Activated T-helper 9 cell treated with anti-CD3 and anti-CD28 coated beads, Interleukin-2, amount 50 U/mL, for 16 hours (primary cell): ENCODE measurements around the gene MEAK7.
A peak's percentile ranks its signal among the peaks of the same experiment; 100 is the strongest.
"Not testable (repeated sequence)": the region's sequence is repeated elsewhere in the genome, so short reads cannot be mapped to it uniquely, and the experiment has no call there.

ENCODE experiments used
- DNase-seq: peaks from one replicate; pipeline ENCODE4 v3.0.0-alpha.2; 2020; ENCODE audit warnings: low read depth

The MEAK7 gene

GRCh38 chr16:84532855-84533486 lies 28.5 kb upstream of the MEAK7 start:
- no peak for DNase-seq

DNA sequence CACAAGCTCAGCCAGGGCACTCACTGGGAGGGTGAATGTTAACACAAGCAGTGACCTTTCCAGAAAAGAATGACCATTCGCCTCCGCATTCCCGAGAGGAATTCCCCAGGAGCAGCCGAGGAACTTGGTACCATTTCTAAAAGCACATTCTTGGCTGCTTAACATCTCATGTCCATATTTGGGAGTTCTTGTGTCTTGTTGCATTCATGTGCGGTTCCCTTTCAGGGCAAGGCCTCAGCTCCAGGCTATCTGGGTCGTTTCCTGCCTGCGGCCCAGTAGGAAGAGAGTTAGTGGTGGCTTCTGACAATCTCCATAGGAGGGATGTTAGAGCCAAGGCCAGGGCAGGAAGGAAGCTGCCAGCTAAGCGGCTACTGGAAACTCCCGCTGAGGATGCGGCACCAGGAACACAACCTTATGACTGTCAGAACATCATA lies 27.8 kb upstream of the MEAK7 start:
- DNase-seq, result no peak

DNA sequence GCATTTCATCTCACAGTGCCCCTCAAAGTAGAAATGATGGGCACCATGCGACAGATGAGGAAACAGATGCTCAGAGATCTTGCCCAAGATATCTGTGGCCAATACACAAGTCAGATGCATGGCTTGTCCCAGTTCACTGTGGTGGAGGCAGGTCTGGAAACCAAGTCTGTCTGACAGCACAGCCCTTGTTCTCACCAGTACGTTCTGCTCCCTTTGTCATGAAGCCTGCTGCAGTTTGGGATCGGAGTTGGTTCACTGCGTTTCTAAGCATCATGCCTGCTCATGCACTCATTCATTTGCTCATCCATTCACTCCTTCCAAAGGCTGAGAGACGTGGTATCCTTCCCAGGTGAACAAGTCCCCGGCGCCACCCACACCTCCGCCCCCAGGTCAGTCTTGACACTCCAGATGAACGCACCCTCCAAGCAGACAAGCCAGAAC lies 27.2 kb upstream of the MEAK7 start:
- no peak for DNase-seq

DNA sequence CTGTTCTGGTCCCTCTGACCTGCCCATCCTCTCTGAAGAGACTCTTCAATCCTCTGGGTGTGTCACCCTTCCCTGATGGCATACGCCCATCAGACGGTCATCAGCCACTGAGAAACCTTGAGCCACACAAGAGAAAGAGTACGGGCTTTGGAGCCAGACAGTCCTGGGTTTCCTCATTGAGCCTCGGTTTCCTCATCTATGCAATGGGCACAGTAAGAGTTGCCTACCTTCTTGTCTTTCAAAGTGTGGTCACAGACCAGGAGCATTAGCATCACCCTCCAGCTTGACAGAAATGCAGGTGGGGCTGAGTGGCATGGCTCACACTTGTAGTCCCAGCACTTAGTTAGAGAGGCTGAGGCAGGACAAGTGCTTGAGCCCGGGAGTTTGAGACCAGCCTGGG lies 26.1 kb upstream of the MEAK7 start:
- no peak for DNase-seq

DNA sequence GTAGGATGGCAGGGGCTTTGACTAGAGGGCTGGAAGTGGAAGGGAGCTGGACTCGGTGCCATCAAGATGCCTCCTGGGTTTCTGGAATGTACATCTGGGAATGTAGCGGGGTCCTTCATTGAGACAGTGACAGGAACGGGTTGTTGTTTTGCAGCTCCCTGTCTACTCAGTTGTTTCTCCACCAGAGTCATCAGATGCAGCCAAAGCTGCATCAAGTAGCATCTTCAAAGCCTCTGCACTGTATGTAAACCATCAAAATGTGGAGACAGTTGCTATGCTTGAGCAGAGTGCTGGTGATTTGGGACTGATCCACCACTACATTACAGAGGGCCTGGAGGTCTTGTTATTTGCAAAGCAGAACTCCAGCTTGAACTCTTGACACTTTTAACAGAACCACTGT lies 25.1 kb upstream of the MEAK7 start:
- DNase-seq, result no peak

GRCh38 chr16:84528322-84528721 lies 23.9 kb upstream of the MEAK7 start:
- no peak for DNase-seq

DNA sequence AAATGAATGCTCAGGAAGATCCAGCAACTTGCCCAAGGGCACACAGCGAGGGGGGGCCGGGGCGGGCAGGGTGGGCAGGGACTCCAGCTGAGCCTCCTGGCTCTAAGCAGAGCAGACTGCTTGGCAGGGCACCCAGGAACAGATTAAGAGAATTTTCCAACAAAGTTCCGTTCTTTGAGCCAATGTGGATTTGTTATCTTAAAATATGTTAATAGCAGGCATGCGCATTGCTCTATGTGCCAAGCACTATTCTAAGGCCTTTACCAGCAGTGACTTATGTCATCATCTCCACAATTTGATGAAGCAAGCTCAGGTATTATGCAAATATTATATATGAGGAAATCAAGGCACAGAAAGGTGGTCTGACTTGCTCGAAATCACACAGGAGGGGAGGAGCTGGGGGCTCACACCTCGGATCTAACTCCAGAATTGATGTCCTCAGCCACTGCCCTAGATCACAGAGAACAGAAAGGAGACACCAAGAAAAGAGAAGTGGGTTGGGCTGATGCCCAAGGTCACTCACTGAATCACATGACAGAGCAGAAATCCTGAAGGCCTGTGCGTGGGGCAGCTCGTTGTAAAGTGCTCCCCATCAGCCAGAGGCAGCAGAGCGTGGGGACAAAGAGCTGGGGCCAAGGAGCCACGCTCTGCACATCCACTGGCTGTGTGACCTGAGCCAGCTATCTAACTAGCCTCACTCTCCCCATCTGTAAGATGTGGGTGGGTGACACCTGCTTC lies 23.2 kb upstream of the MEAK7 start:
- no peak for DNase-seq

DNA sequence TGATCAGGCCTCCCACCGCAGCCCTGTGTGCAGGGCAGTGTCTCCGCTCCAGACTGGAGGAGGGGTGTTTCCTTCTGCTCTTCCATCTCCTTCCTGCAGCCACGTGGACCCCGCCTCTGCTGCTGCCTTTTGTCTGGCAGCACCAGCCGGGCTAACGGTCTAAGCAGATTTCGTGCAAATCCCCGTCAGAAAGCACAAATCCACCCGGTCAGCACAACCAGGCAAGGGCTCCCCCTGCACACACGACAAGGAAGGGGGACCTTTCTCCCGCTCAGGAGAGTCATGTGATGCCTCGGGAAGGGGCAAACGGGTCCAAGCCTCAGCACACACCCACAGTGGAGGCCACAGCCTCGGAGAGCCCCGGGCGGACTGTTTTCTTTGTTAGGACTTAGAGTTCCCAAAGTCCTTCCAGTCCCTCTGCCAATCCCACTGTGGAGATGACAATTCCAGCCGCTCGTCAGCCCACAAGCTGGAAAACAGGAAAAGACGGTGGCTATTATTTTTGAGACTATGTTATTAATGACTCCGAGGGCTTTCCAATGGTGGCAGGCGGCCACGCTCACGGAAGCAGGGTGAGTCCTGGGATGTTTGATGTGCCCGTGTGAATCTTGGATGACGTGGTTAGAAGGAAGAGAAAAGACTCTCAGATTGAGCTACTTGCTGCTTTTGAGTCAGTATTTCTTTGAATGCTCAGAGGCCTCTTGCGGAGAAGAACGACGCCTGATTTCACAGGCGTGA lies 22.5 kb upstream of the MEAK7 start:
- no peak for DNase-seq

- not testable (repeated sequence) for DNase-seq
Measured at GRCh38 chr16:84524941-84525581, 20.6 kb upstream of the MEAK7 start.

DNA sequence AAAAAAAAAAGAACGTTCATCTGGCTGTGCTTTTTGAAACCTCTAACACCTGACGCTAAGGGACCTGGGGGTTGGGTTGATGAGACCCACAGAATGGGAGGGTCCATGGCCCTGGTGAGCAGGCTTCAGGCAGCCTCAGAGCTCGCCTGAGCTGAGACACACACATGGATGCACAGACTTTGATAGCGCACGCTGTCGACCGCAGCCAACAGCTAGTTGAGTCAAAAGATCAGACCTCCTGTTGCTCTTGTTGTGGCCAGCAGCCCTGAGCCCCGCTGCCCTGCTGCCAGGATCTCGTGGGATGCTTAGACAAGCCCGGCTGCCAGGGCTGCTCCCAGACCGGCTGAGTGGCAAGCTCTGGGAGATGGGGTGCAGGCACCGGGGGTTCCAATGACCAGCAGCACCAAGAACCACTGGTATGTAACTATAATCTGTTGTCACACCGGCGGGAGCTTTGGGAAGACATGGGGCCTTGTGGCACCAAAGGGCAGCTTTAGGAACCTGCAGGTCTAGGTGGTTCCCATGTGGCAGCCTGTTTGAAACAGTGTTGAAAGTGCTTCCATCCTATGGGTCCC lies 20.0 kb upstream of the MEAK7 start:
- DNase-seq, result no peak

GRCh38 chr16:84521497-84521770 lies 17.0 kb upstream of the MEAK7 start:
- DNase-seq, result no peak

DNA sequence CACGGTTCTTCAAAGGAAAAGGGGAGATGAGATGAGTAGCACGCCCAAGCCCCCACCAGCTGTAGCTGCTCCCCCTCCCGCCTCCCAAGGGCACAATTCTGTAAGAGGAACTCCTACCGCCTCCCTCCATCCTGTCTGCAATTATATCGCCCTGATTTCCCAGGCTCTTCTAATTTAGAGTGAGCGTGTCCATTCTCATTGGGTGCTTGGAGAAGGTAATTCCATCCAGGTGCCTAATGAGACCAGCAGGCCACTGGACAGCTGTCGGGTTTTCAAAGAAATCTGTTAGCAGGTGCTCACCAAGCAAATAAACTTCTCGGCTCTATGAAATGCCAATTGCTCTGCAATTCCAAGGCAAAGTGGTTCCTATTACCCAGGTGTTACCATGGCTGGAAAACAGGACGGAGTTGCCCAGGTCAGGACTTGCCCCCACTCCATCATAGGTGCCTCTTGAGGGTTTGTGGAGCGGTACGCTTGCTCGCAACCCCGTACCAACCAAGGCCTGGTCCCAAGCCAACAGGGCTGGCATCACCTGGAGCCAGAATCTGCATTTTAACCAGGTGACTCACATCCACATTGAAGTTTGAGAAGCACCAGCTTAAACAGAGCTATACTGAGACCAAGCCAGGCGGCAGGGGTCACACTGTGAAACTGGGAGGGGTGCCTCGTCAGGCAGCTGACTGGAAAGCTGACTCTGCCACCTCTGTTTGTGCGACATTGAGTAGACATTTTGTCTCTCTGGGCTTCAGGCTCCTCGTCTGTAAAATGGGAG lies 16.5 kb upstream of the MEAK7 start:
- no peak for DNase-seq

- no peak for DNase-seq
Measured at GRCh38 chr16:84519855-84520254, 15.4 kb upstream of the MEAK7 start.

- DNase-seq, result no peak
Measured at GRCh38 chr16:84518804-84519341, 14.4 kb upstream of the MEAK7 start.

DNA sequence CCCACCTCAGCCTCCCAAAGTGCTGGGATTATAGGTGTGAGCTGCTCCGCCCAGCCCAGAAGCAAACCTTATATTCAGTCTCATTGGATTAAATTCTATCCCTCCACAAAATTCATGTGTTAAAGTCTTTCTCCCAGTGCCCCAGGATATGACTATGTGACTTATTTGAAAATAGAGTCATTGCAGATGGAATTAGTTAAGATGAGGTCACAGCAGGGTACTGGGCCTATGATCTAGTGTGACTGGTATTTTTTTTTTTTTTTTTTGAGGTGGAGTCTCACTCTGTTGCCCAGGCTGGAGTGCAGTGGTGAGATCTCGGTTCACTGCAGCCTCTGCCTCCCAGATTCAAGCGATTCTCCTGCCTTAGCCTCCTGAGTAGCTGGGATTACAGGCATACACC lies 13.8 kb upstream of the MEAK7 start:
- DNase-seq, result not testable (repeated sequence)

DNA sequence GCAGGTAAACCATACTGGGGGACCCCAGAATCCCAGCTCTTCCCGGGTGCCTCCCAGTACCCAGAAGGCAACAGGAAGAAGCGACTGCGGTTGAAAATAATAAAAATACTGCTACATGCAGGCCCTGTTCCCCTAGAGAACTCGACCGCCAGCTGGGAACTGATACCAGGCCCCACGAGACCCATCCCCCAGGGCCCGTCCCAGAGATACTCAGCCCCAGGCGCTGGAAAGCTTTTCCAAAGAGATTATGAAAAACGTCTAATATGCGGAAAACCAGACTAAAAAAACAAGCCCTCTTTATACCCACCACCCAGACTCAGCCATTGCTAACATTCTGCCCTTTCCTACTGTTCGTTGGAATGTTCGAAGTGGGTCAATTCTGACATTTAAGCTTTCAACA lies 12.9 kb upstream of the MEAK7 start:
- DNase-seq, result no peak

DNA sequence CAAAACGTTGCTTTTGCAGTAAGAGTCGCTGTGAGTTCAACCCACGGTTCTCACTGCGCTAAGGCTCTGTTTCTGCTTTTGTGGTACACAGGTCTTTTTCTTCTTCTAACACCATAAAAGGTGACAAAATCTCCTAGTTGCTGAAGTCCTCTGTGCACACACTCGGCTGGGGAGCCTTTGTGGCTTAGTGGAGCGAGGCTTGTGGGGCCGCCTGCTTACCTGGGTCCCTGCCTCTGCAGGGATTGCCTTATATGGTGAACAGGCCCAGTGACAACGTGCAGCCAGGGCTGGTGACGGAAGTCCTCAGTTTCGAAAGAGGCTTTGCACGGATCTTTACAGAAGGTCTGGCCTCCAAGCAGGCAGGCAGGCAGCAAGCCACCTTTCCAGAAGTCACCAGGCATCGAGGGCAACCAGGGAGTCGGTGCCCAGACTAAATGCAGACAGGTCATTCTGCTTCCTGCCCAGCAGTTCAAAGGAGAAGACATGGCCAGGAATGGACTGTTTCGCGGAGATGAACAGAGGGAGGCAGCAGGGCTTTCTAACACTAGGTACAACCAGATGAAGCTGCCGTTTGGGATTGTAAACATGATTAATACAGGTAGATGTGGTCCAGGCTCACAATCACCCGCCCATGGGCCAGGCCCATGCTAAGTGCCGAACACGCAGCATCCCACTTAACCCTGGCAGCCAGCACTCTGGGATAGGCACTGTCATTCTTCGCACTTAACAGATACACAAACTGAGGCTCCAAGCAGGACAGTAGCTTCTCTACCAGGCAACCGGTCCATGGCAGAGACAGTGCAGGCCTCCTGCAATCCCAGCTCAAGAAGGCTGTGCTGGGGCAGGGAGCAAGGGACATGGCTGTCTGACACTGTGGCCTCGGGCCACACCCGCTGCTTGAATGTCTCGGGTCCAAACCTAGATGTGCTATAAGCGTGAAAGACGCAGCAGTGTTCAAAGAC lies 10.7 kb upstream of the MEAK7 start:
- peak; percentile 57 for DNase-seq

GRCh38 chr16:84514295-84514873 lies 9.9 kb upstream of the MEAK7 start:
- DNase-seq, result no peak

DNA sequence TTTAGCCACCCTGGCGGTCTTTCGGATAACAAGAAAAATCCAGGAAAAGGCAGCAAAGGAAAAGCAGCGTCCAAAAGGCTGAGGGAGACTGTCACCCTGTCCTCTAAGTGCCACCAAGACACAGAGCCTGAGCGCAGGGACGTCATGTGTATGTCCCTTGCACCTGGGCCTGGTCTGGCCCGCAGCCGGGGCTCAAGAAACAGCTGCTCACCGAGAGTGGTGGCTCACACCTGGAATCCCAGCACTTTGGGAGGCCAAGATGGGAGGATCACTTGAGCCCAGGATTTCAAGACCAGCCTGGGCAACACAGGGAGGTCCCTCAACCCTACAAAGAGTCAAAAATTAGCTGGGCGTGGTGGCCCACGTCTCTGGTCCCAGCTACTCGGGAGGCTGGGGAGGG lies 9.2 kb upstream of the MEAK7 start:
- DNase-seq, result no peak

DNA sequence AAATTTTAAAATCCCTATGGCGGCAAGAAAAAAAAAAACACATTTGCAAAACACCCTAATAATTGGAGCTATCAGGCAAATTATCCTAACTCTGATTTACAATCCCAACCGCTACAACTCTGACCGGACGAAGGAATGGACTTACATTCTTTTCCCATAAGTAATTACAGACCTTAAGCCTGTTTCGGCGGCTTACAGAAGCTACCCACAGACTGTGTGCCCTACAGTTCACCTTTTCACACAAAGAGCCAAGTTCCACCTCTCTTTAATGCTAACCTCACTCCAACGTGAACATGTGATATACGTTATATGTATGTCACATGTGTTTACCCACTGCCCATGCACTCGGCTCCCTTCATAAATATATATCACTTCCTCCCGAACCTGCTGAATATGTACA lies 8.7 kb upstream of the MEAK7 start:
- no peak for DNase-seq
